ENCODE data around the gene TOR1B.

Gene TOR1B

DNA sequence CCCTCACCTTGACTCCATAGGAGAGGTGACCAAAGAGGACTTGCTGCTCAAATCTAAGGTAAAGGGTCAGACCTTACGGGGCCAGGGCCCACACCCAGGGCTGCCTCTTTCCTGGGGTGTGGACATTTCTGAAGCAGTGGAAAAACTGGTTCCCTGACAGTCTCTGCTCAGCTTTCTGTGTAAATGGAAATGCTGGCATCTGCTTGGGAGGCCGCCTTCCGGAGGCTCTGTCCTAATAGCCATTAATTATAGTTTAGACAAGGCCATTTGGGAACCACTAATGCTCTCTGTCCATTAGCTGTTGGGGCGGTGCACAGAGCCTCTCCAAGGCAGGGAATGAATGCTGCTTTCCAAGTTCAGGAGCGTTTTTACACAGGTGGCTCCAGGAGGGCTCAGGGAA is 49.6 kb downstream of the TOR1B start:
- H3K27ac ChIP-seq (ENCODE audit: poor library complexity, severe bottlenecking) = no peak overlapping the region
- no peaks in the 10 kb centered on the region for H3K9me3 ChIP-seq (ENCODE audit: severe bottlenecking)
- no peak for DNase-seq (ENCODE audit: low spot score)
- no peak for TF ChIP-seq CTCF (IDR thresholded peaks at IDR 0.05; ENCODE audit: poor library complexity, severe bottlenecking)
- no peaks in the 10 kb centered on the region for H3K4me1 ChIP-seq (ENCODE audit: insufficient read depth, poor library complexity, severe bottlenecking)
- H3K36me3 ChIP-seq (ENCODE audit: low read depth) = peaks cover 9% of the 10 kb centered on the region; the same call in 1 of the 2 replicates
- no peaks in the 10 kb centered on the region for H3K27me3 ChIP-seq (ENCODE audit: insufficient read depth, poor library complexity, severe bottlenecking)
- ATAC-seq (ENCODE audit: low read depth) = no peak
- H3K4me3 ChIP-seq (ENCODE audit: severe bottlenecking) = no peak overlapping the region

GRCh38 chr9:129853614-129854013 is 50.6 kb downstream of the TOR1B start:
- Histone ChIP-seq H3K9me3 (ENCODE audit: severe bottlenecking) (no peaks in the 10 kb centered on the region), H3K4me3 (ENCODE audit: severe bottlenecking) (no peak overlapping the region), H3K27me3 (ENCODE audit: insufficient read depth, poor library complexity, severe bottlenecking) (no peaks in the 10 kb centered on the region), H3K4me1 (ENCODE audit: insufficient read depth, poor library complexity, severe bottlenecking) (no peaks in the 10 kb centered on the region), H3K36me3 (ENCODE audit: low read depth) (peaks cover 9% of the 10 kb centered on the region; the same call in 1 of the 2 replicates), H3K27ac (ENCODE audit: poor library complexity, severe bottlenecking) (no peak overlapping the region)
- no peak for ATAC-seq (ENCODE audit: low read depth)
- no peak for TF ChIP-seq CTCF (IDR thresholded peaks at IDR 0.05; ENCODE audit: poor library complexity, severe bottlenecking)
- DNase-seq (ENCODE audit: low spot score) = no peak

DNA sequence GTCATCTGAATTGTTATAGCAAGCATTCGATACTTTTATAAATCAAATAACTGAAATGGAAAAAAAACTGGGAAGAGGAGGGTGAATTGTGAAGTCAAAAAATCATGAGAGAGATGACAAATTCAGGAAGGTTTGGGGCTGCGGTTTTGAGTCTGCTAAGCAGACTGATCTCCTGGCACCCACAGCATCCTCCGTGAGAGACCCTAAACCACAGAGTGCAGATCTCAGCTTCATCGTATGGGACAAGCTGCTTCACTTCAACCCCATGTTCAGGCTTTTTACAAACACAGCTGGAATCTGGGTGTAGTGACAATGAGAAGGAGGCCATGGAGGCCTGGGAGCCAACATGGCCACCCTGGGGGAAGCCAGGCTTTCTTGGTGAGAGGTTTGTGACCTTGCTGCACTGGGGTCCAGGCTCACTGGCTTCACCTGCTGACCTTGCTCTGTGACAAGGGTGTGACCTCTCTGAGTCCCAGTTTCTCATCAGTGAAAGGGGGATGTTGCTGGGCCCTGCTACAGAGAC is 51.7 kb downstream of the TOR1B start:
- H3K4me3 ChIP-seq (ENCODE audit: severe bottlenecking) = no peak overlapping the region
- ATAC-seq (ENCODE audit: low read depth) (no peak), DNase-seq (ENCODE audit: low spot score) (no peak)
- peaks cover 9% of the 10 kb centered on the region; the same call in 1 of the 2 replicates for H3K36me3 ChIP-seq (ENCODE audit: low read depth)
- no peaks in the 10 kb centered on the region for H3K27me3 ChIP-seq (ENCODE audit: insufficient read depth, poor library complexity, severe bottlenecking)
- no peaks in the 10 kb centered on the region for H3K9me3 ChIP-seq (ENCODE audit: severe bottlenecking)
- no peak overlapping the region for H3K27ac ChIP-seq (ENCODE audit: poor library complexity, severe bottlenecking)
- H3K4me1 ChIP-seq (ENCODE audit: insufficient read depth, poor library complexity, severe bottlenecking) = no peaks in the 10 kb centered on the region
- TF ChIP-seq CTCF (IDR thresholded peaks at IDR 0.05; ENCODE audit: poor library complexity, severe bottlenecking) = no peak

- Histone ChIP-seq H3K27ac (ENCODE audit: poor library complexity, severe bottlenecking) (no peak overlapping the region), H3K36me3 (ENCODE audit: low read depth) (peaks cover 9% of the 10 kb centered on the region; the same call in 1 of the 2 replicates), H3K4me1 (ENCODE audit: insufficient read depth, poor library complexity, severe bottlenecking) (no peaks in the 10 kb centered on the region), H3K9me3 (ENCODE audit: severe bottlenecking) (no peaks in the 10 kb centered on the region), H3K27me3 (ENCODE audit: insufficient read depth, poor library complexity, severe bottlenecking) (no peaks in the 10 kb centered on the region), H3K4me3 (ENCODE audit: severe bottlenecking) (no peak overlapping the region)
- no peak for TF ChIP-seq CTCF (IDR thresholded peaks at IDR 0.05; ENCODE audit: poor library complexity, severe bottlenecking)
- no peak for ATAC-seq (ENCODE audit: low read depth)
- no peak for DNase-seq (ENCODE audit: low spot score)
Observed at GRCh38 chr9:129857207-129857606, 54.2 kb downstream of the TOR1B start.

- ATAC-seq (ENCODE audit: low read depth) = no peak
- Histone ChIP-seq H3K36me3 (ENCODE audit: low read depth) (peaks cover 5% of the 10 kb centered on the region; the same call in 1 of the 2 replicates), H3K4me1 (ENCODE audit: insufficient read depth, poor library complexity, severe bottlenecking) (peaks cover 10% of the 10 kb centered on the region), H3K9me3 (ENCODE audit: severe bottlenecking) (no peaks in the 10 kb centered on the region), H3K27me3 (ENCODE audit: insufficient read depth, poor library complexity, severe bottlenecking) (no peaks in the 10 kb centered on the region), H3K27ac (ENCODE audit: poor library complexity, severe bottlenecking) (no peak overlapping the region), H3K4me3 (ENCODE audit: severe bottlenecking) (no peak overlapping the region)
- no peak for TF ChIP-seq CTCF (IDR thresholded peaks at IDR 0.05; ENCODE audit: poor library complexity, severe bottlenecking)
- no peak for DNase-seq (ENCODE audit: low spot score)
Observed at GRCh38 chr9:129858167-129858962, 55.4 kb downstream of the TOR1B start.
